ENCODE results near the gene DNAI2.

DNA sequence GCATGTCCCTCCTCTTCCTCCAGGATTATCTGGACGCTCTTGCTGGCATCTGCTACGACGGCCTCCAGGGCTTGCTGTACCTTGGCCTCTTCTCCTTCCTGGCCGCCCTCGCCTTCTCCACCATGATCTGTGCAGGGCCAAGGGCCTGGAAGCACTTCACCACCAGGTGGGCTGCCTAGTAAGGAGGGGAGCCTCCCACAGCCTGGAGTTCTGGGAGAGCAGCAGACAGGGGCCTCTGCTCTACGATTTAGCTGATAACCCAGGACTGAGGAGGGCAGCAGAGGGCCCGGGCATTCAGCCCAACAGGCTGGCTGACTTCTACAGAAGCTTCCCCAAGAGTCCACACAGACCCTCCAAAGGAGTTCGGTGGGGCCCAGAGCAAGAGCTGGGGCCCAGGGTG lies 21.8 kb upstream of the DNAI2 start:
- no peak for TF ChIP-seq JUN (IDR thresholded peaks at IDR 0.05)
- TF ChIP-seq POLR2AphosphoS2 (conservative IDR thresholded peaks at IDR 0.05; ENCODE audit: low read length), result no peak
- TF ChIP-seq RARB (CRISPR knock-in tag; IDR thresholded peaks at IDR 0.05), result no peak
- TF ChIP-seq CTCF (IDR thresholded peaks at IDR 0.05), result no peak
- TF ChIP-seq CHD4 (IDR thresholded peaks at IDR 0.05; ENCODE audit: borderline replicate concordance), result no peak
